A673 (cell line): ENCODE data around the gene ACSL6. TPM values are rescaled to one million over a fixed set of nuclear protein-coding genes. Genes with fewer than 3 reads are reported as not detected.

Experiments
- BruUV-seq: library from RNA; stranded (reverse); fragments of 400-500 nt; replicated peaks from 2 replicates; lab custom pipeline; 2021; lab: Mats Ljungman, UMichigan
- CTCF ChIA-PET: fragments of 300-600 bp; sonication (Branson Sonifier 250); formaldehyde crosslinking; loops from one replicate; lab custom pipeline; 2022; ENCODE audit warnings: antibody characterized with exemption; lab: Charles Lee
- POLR2A ChIA-PET: fragments of 300-600 bp; sonication (Branson Sonifier 250); formaldehyde crosslinking; loops from one replicate; lab custom pipeline; 2022; ENCODE audit warnings: antibody characterized with exemption; ENCODE audit not compliant: low non-redundant PET; lab: Charles Lee
- DNase-seq: peaks from one replicate; pipeline ENCODE4 v3.0.0-alpha.2; 2015; ENCODE audit warnings: low spot score
- H3K27ac ChIP-seq: fragments of 200-600 bp; sonication (generic); 2 replicates; pipeline ENCODE4 v1.5.1; 2016; ENCODE audit warnings: mixed run types, low read depth, mild to moderate bottlenecking, mixed read lengths, antibody characterized with exemption, low read length; ENCODE audit not compliant: poor library complexity, severe bottlenecking
- H3K27me3 ChIP-seq: fragments of 200-600 bp; sonication (generic); replicated peaks from 2 replicates; pipeline ENCODE4 v1.6.1; 2017; ENCODE audit warnings: mixed run types, low read depth, mild to moderate bottlenecking, mixed read lengths, antibody characterized with exemption, low read length; ENCODE audit not compliant: insufficient read depth, poor library complexity
- H3K36me3 ChIP-seq: fragments of 200-600 bp; sonication (generic); 2 replicates; pipeline ENCODE4 v1.6.1; 2016; ENCODE audit warnings: mixed run types, mild to moderate bottlenecking, mixed read lengths, antibody characterized with exemption, low read length; ENCODE audit not compliant: insufficient read depth, poor library complexity, severe bottlenecking
- H3K4me1 ChIP-seq: fragments of 200-600 bp; sonication (generic); 2 replicates; pipeline ENCODE4 v1.6.1; 2017; ENCODE audit warnings: mixed run types, mild to moderate bottlenecking, mixed read lengths, antibody characterized with exemption, low read length; ENCODE audit not compliant: insufficient read depth, poor library complexity, severe bottlenecking
- H3K4me3 ChIP-seq: fragments of 200-600 bp; sonication (generic); 2 replicates; pipeline ENCODE4 v1.5.1; 2016; ENCODE audit warnings: low read depth, mixed run types, mild to moderate bottlenecking, mixed read lengths, low read length; ENCODE audit not compliant: poor library complexity, severe bottlenecking
- H3K9me3 ChIP-seq: fragments of 200-600 bp; sonication (generic); 2 replicates; pipeline ENCODE4 v1.6.1; 2016; ENCODE audit warnings: mixed run types, low read depth, mild to moderate bottlenecking, mixed read lengths, antibody characterized with exemption, low read length; ENCODE audit not compliant: poor library complexity, severe bottlenecking
- EZH2 ChIP-seq: fragments of 200-600 bp; sonication (generic); IDR thresholded peaks from 2 replicates; pipeline ENCODE4 v1.6.1; 2017; ENCODE audit warnings: borderline replicate concordance, low read depth, mild to moderate bottlenecking, mixed read lengths, antibody characterized with exemption, low read length; ENCODE audit not compliant: poor library complexity, severe bottlenecking
- intact Hi-C: fragments of 100-400 bp; cut with micrococcal nuclease; formaldehyde crosslinking; loops from one replicate; pipeline ENCODE4 v1.10.0; 2022; ENCODE audit not compliant: unreplicated experiment
- total RNA-seq: library from RNA; stranded (reverse); gene quantifications from 2 replicates; pipeline ENCODE4 v1.2.3, GENCODE V29; 2021
- TF ChIP-seq, protein P1 (sequence below): fragments of 300-800, 200-600 bp; sonication (generic); conservative IDR thresholded peaks from 2 replicates; pipeline ENCODE4 v1.5.1; 2017; ENCODE audit warnings: low read depth, mild to moderate bottlenecking, antibody characterized with exemption, low read length, moderate library complexity, mixed read lengths

ACSL6 gene
- total RNA-seq, 1 experiment from 2014 or later = not detected

DNA sequence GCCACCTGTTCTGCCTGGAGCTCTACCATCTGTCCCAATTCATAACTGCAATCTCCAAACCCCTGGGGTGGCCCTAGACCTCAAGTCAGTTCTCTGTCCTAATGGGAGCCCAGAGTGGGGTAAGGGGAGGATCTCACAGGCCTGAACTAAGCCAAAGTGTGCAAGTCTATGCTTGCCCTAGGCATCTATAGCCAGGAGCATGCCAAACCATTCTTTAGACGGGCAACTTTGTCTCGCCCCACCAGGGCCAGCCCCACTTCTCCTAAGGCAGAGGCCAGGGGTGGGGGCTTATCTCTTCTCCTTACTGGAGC, 3.3 kb downstream of the ACSL6 start:
- Histone ChIP-seq H3K27me3 (peaks cover 22% of the 10 kb centered on the region), H3K36me3 (no peaks in the 10 kb centered on the region), H3K9me3 (no peaks in the 10 kb centered on the region), H3K4me3 (no peak overlapping the region), H3K4me1 (no peaks in the 10 kb centered on the region), H3K27ac (no peak overlapping the region)
- ChIA-PET POLR2A (interaction anchor here (0.6 kb wide), 1 partner anchor 92 kb away, joined by 3 read pairs; no protein-coding TSS in a partner anchor), CTCF (interaction anchor here (0.6 to 2.2 kb wide), 3 partner anchors 419 to 585 kb away, joined by 4 to 27 read pairs (median 13); no protein-coding TSS in a partner anchor)
- TF ChIP-seq, protein P1, sequence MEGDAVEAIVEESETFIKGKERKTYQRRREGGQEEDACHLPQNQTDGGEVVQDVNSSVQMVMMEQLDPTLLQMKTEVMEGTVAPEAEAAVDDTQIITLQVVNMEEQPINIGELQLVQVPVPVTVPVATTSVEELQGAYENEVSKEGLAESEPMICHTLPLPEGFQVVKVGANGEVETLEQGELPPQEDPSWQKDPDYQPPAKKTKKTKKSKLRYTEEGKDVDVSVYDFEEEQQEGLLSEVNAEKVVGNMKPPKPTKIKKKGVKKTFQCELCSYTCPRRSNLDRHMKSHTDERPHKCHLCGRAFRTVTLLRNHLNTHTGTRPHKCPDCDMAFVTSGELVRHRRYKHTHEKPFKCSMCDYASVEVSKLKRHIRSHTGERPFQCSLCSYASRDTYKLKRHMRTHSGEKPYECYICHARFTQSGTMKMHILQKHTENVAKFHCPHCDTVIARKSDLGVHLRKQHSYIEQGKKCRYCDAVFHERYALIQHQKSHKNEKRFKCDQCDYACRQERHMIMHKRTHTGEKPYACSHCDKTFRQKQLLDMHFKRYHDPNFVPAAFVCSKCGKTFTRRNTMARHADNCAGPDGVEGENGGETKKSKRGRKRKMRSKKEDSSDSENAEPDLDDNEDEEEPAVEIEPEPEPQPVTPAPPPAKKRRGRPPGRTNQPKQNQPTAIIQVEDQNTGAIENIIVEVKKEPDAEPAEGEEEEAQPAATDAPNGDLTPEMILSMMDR = no peak
- no peak for TF ChIP-seq EZH2
- DNase-seq = no peak
- intact Hi-C loops = loop anchor here (1.0 to 2.0 kb wide), 3 partner anchors 197 to 585 kb away; no protein-coding TSS in a partner anchor
- no TSS peak for BruUV-seq

DNA sequence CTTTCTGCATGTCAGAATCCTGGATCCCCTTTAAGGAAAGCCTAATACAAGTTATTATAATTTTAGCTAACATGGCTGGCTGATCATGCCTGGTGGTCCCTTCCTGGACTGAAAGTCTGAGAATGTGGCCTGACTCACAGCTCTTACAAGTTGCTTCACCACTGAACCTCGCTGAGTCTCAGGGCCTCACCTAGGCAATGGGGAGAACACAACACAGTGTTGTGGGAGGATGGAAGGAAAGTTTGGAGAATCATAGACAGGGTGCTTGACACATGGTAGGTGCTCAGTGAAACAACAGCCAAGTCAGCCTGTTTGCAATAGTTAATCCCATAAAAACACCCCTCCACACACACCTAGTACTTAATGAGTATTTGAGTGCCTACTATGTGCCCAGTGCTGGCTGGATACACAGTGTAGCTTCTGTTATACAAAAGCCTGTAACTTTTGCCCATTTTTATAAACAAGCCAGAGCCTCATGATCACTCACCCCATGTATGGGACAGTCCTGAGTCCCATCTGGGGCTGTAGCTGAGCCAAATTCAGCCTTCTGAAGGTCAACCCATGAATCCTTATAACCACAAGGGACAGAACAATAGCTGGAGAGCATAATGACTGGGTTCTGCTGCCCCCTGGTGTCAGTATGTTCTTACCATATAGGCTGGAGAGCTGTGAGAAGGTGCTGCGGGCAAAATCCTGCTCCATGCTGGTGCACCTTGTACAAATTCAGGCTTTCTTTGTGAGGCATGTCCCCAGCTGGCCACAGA, 3.9 kb downstream of the ACSL6 start:
- Histone ChIP-seq H3K27ac (no peak overlapping the region), H3K36me3 (no peaks in the 10 kb centered on the region), H3K4me1 (no peaks in the 10 kb centered on the region), H3K4me3 (no peak overlapping the region), H3K9me3 (no peaks in the 10 kb centered on the region), H3K27me3 (peaks cover 22% of the 10 kb centered on the region)
- ChIA-PET CTCF (interaction anchor here (0.6 to 2.2 kb wide), 5 partner anchors 197 to 684 kb away, joined by 3 to 27 read pairs (median 5); no protein-coding TSS in a partner anchor), POLR2A (interaction anchor here (0.6 kb wide), 1 partner anchor 91 kb away, joined by 3 read pairs; no protein-coding TSS in a partner anchor)
- no TSS peak for BruUV-seq
- DNase-seq = peak; percentile 77
- intact Hi-C loops = loop anchor here (1.0 to 2.0 kb wide), 3 partner anchors 197 to 584 kb away; no protein-coding TSS in a partner anchor
- no peak for TF ChIP-seq EZH2
- TF ChIP-seq, protein P1 = peak; percentile 71

DNA sequence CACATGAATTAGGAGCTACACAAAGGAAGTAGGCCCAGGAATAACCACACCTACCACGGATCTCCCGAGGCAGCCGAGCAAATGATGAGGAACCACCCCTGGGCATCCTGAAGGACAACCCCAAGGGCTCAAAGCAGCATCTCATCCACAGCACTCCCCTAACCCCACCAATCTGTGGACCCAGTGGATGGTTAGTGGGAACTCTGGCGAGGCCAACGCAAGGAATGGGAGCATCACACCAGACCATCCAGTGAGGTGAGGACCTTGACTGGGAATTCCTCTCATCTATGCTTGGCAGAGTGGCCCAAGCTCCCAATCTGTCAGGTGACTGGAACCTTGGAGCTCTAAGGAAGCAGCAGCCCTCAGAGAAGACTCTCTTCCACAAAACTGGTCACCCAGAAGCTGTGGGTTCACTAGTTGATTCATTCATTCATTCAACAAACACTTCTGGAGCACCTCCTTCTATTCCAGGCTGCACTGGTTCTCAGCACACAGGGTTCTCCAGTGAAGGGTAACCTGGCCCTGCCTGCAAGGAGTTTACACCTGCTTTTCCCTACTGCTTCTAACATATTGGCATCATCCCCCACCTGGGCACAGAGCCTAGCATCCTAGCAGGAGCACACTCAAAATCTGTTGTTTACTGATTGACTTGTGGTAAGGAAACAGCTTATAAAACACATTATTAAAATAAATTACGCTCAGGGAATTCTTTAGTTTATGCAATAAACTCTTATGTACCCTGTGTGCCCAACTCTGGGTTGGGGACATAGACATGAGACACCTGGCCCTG, 4.9 kb downstream of the ACSL6 start:
- no peaks in the 10 kb centered on the region for H3K9me3 ChIP-seq
- peaks cover 13% of the 10 kb centered on the region for H3K27me3 ChIP-seq
- intact Hi-C loops = no loop called here
- H3K27ac ChIP-seq = no peak overlapping the region
- ChIA-PET POLR2A (no interaction called here), CTCF (interaction anchor here (0.6 to 2.2 kb wide), 2 partner anchors 196 to 417 kb away, joined by 5 to 27 read pairs; no protein-coding TSS in a partner anchor)
- no peaks in the 10 kb centered on the region for H3K36me3 ChIP-seq
- no peak for DNase-seq
- H3K4me1 ChIP-seq = no peaks in the 10 kb centered on the region
- no peak overlapping the region for H3K4me3 ChIP-seq
- BruUV-seq = no TSS peak
- no peak for TF ChIP-seq EZH2
- TF ChIP-seq, protein P1 = no peak
